Transverse colon (tissue), 4 donors: ENCODE measurements around the gene CD79B. TPM values are rescaled to one million over a fixed set of nuclear protein-coding genes. Genes with fewer than 3 reads are reported as not detected.
A peak's percentile ranks its signal among the peaks of the same experiment; 100 is the strongest.
"Not testable (repeated sequence)": the region's sequence is repeated elsewhere in the genome, so short reads cannot be mapped to it uniquely, and the experiment has no call there.

Source experiments
- DNase-seq: peaks from one replicate; pipeline ENCODE4 v3.0.0-alpha.2; 2019
- H3K27ac ChIP-seq, 4 donors: fragments of 200-600 bp; sonication (generic); 2 replicates each; pipeline ENCODE4 v1.5.1; 2016 to 2018; ENCODE audit warnings: inconsistent platforms in 4 of 4
- H3K27me3 ChIP-seq: fragments of 200-600 bp; sonication (generic); 2 replicates; pipeline ENCODE4 v1.5.1; 2017; ENCODE audit warnings: inconsistent platforms
- H3K36me3 ChIP-seq, 4 donors: fragments of 200-600 bp; sonication (generic); 2 replicates each; pipeline ENCODE4 v1.5.1; 2017 to 2019; ENCODE audit warnings: inconsistent platforms in 4 of 4
- H3K4me1 ChIP-seq, 4 donors: fragments of 200-600 bp; sonication (generic); 2 replicates each; pipeline ENCODE4 v1.5.1; 2017 to 2020; ENCODE audit warnings: inconsistent platforms in 4 of 4
- H3K4me3 ChIP-seq, 4 donors: fragments of 200-600 bp; sonication (generic); 1 replicate in 1 of 4; 2 replicates in 3 of 4; pipeline versions ENCODE4 v1.5.1 to v1.6.1; 2017 to 2019; ENCODE audit warnings: inconsistent platforms in 4 of 4
- H3K9me3 ChIP-seq, 2 donors: fragments of 200-600 bp; sonication (generic); 2 replicates each; pipeline ENCODE4 v1.5.1; 2017 to 2019; ENCODE audit warnings: inconsistent platforms in 2 of 2
- EP300 ChIP-seq: sonication (generic); formaldehyde crosslinking; IDR thresholded peaks from one replicate; pipeline ENCODE4 v1.6.1; 2017; ENCODE audit warnings: antibody characterized with exemption, low read depth
- POLR2A ChIP-seq: fragments of 450-650 bp; IDR thresholded peaks from one replicate; pipeline ENCODE4 v1.6.1; 2016; ENCODE audit warnings: antibody characterized with exemption, mild to moderate bottlenecking, moderate library complexity
- POLR2AphosphoS5 ChIP-seq, 3 donors: sonication (generic); formaldehyde crosslinking; IDR thresholded peaks; one replicate each; pipeline ENCODE4 v1.6.1; 2016; ENCODE audit warnings: antibody characterized with exemption in 3 of 3
- WGBS, 2 donors: methylation state at CpG; one replicate each; pipeline ENCODE4 v1.1.5; 2018; ENCODE audit warnings: low coverage in 1 of 2; 5-methylcytosine and 5-hydroxymethylcytosine counted together
- in situ Hi-C, 4 donors: fragments of 200-750 bp; cut with MboI; loops; one replicate each; pipeline versions ENCODE4 v1.15.0 to v1.15.1; 2017; ENCODE audit warnings: low sequenced_read_pairs in 3 of 4, low pct_ligation_motif_present in 1 of 4, low pct_unique_long_range_greater_than_20kb in 1 of 4
- intact Hi-C: fragments of 100-400 bp; cut with DNase I; formaldehyde crosslinking; loops from one replicate; pipeline ENCODE4 v1.15.1; 2023; ENCODE audit warnings: low total_unique reads
- total RNA-seq, 4 donors: library from RNA; depleted of rRNA; stranded (reverse); fragments of >200 nt; gene quantifications; one replicate each; pipeline ENCODE4 v1.1.0, GENCODE V29; 2016
- TF ChIP-seq, protein P1 (sequence below), 5 experiments: fragments of 200-600 bp in 3 of 5; fragments of 450-650 bp in 2 of 5; sonication (generic) in 3 of 5; IDR thresholded peaks; 1 replicate in 2 of 5; 2 replicates in 3 of 5; pipeline ENCODE4 v1.5.1; 2016 to 2017; ENCODE audit warnings: antibody characterized with exemption in 5 of 5, inconsistent platforms in 3 of 5, mild to moderate bottlenecking in 2 of 5, moderate library complexity in 1 of 5

The CD79B gene
- total RNA-seq, 4 donors from 2014 or later, result 0.68 to 38.9 (median 20.0) TPM; not detected in 1

DNA sequence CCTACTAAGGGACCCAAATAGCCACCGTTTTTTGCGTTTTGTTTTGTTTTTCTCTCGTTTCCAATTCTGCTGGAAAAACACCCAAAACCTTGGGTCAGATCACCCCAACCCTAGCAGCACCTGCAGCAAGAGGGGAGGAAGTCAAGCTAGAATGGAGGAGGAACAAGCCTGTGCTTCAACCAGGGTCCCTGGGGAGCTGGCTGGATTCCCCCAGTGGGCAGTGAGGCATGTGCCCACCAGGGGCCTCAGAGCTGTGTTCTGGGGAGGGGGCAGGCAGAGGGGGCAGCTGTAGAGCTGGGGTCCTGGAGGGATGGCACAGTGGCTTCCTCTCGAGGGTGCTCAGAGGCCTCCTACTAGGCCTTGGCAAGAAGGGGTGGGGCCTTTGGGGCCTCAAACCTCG, 6.5 kb downstream of the CD79B start:
- no peak overlapping the region for H3K4me3 ChIP-seq
- H3K27me3 ChIP-seq, result no peaks in the 10 kb centered on the region
- H3K4me1 ChIP-seq, result peaks cover 0 to under 1% (median 0%) of the 10 kb centered on the region in 4 donors
- WGBS, 2 donors, result 72 to 95% methylated on average over 3 to 5 of the region's 5 CpGs
- intact Hi-C loops, result loop anchor here (10.0 kb wide), 1 partner anchor 99 kb away; the partner anchor contains the start of gene ICAM2
- no peak for TF ChIP-seq POLR2A
- TF ChIP-seq, protein P1, sequence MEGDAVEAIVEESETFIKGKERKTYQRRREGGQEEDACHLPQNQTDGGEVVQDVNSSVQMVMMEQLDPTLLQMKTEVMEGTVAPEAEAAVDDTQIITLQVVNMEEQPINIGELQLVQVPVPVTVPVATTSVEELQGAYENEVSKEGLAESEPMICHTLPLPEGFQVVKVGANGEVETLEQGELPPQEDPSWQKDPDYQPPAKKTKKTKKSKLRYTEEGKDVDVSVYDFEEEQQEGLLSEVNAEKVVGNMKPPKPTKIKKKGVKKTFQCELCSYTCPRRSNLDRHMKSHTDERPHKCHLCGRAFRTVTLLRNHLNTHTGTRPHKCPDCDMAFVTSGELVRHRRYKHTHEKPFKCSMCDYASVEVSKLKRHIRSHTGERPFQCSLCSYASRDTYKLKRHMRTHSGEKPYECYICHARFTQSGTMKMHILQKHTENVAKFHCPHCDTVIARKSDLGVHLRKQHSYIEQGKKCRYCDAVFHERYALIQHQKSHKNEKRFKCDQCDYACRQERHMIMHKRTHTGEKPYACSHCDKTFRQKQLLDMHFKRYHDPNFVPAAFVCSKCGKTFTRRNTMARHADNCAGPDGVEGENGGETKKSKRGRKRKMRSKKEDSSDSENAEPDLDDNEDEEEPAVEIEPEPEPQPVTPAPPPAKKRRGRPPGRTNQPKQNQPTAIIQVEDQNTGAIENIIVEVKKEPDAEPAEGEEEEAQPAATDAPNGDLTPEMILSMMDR (IDR thresholded peaks at IDR 0.05), result no peak
- no peak for TF ChIP-seq POLR2AphosphoS5 (IDR thresholded peaks at IDR 0.05)
- no peak for TF ChIP-seq EP300
- H3K36me3 ChIP-seq, result no peaks in the 10 kb centered on the region
- in situ Hi-C loops, result loop anchor here in 1 of 4 donors (10.0 kb wide), 1 partner anchor 99 kb away; the partner anchor contains the start of gene ICAM2
- no peaks in the 10 kb centered on the region for H3K9me3 ChIP-seq
- H3K27ac ChIP-seq, result no peak overlapping the region
- DNase-seq, result no peak

DNA sequence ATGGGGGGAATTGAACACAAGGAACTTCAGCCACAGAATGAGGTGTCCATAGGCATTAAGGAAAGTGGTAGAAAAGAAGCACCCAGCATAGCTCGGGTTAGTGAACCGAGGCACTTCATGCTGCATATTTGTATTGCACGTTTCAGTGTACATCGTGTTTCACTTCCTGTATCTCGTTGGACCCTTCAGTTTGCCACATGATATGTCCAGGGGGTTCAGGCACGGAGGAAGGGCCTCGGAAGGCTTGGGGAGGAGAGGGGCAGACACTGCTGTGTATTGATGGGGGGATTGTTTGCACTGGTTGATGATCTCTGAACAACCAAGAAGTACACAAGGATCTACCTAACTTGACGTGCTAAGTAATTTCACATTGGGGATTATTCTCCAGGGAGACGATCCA, 9.7 kb downstream of the CD79B start:
- H3K27me3 ChIP-seq, H3K9me3 ChIP-seq, DNase-seq, H3K36me3 ChIP-seq, H3K27ac ChIP-seq, H3K4me3 ChIP-seq, H3K4me1 ChIP-seq: not testable (repeated sequence)
- intact Hi-C loops (loop anchor here (10.0 kb wide), 1 partner anchor 102 kb away; the partner anchor contains the start of gene ICAM2), in situ Hi-C loops (loop anchor here in 3 of 4 donors (10.0 to 25.0 kb wide), 4 partner anchors 90 to 365 kb away; partner anchors contain the start of genes ICAM2 (in 2 of the 3) and ERN1 (in 1 of the 3))
- WGBS, 2 donors, result 64 to 73% methylated on average over 2 to 9 of the region's 9 CpGs

DNA sequence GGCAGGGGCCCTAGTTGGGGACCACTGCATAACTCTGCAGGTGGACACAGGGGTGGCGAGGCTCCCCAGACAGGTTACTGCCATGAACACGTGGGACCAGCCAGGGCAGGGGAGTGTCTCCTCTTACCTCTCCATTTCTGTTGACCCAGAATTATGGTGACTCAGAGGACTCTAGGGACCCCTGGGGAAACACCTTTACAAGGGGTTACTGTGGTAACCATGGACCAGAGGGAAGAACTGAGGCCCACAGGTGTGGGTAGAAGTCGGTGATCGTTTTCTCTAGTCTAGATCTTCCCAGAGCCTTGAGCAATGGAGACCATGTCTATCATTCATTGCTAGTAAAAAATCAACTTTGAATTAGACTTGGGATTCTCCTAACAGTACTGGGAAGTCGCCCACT, 11.4 kb downstream of the CD79B start:
- 75 to 76% methylated on average over 2 to 5 of the region's 5 CpGs for WGBS, 2 donors
- H3K36me3 ChIP-seq, H3K9me3 ChIP-seq, H3K4me3 ChIP-seq, DNase-seq, H3K27me3 ChIP-seq, H3K4me1 ChIP-seq, H3K27ac ChIP-seq: not testable (repeated sequence)
- intact Hi-C loops (loop anchor here (10.0 kb wide), 1 partner anchor 104 kb away; the partner anchor contains the start of gene ICAM2), in situ Hi-C loops (loop anchor here in 3 of 4 donors (10.0 to 25.0 kb wide), 4 partner anchors 92 to 367 kb away; partner anchors contain the start of genes ICAM2 (in 2 of the 3) and ERN1 (in 1 of the 3))

DNA sequence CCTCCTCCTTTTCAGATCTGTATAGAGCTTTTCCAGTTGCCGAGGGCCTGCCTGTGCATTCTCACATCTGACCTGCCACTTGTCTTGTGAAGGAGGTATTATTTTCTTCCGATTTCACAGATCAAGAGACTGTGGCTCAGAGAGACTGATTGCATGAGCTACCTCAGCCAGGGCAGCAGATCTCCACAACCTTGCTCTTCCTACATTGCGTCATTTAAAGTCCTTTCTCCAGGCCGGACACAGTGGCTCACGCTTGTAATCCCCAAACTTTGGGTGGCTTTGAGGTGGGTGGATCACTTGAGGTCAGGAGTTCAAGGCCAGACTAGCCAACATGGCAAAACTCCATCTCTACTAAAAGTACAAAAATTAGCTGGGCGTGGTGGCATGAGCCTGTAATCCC, 12.1 kb downstream of the CD79B start:
- not testable (repeated sequence) for DNase-seq, H3K4me3 ChIP-seq, H3K9me3 ChIP-seq, H3K27me3 ChIP-seq, H3K27ac ChIP-seq, H3K36me3 ChIP-seq, H3K4me1 ChIP-seq
- in situ Hi-C loops, result loop anchor here in 3 of 4 donors (10.0 to 25.0 kb wide), 4 partner anchors 92 to 367 kb away; partner anchors contain the start of genes ICAM2 (in 2 of the 3) and ERN1 (in 1 of the 3)
- intact Hi-C loops, result loop anchor here (10.0 kb wide), 1 partner anchor 105 kb away; the partner anchor contains the start of gene ICAM2
- 76 to 83% methylated on average over 2 to 6 of the region's 6 CpGs for WGBS, 2 donors

DNA sequence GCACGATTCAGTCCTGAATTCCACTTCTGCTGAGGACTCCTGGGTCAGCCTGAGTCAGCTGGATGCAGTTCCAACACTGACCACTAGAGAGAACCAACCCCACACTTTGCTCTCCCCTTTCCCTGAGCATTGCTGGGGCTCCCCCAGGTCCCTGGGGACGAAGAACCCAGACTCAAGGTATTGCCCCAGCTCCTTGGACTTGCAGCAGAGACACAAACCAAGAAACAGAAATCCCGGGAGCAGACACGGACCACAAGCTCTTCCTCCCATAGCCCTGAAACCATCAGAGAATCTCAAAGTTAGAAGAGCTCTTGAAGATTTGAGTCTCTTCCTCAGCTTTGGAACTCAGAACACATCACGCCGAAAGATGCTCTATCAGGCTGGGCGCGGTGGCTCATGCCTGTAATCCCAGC, 12.8 kb downstream of the CD79B start:
- no peaks in the 10 kb centered on the region for H3K36me3 ChIP-seq
- no peaks in the 10 kb centered on the region for H3K9me3 ChIP-seq
- H3K27ac ChIP-seq, result no peak overlapping the region
- intact Hi-C loops, result loop anchor here (10.0 kb wide), 1 partner anchor 365 kb away; no protein-coding TSS in a partner anchor
- TF ChIP-seq POLR2AphosphoS5 (IDR thresholded peaks at IDR 0.05), result no peak
- no peak for TF ChIP-seq POLR2A
- TF ChIP-seq EP300, result no peak
- TF ChIP-seq, protein P1 (IDR thresholded peaks at IDR 0.05), result peak; percentile 94 to 98 (median 95)
- H3K27me3 ChIP-seq, result no peaks in the 10 kb centered on the region
- peak; percentile 69 for DNase-seq
- no peaks in the 10 kb centered on the region for H3K4me1 ChIP-seq
- in situ Hi-C loops, result loop anchor here in 3 of 4 donors (10.0 to 25.0 kb wide), 5 partner anchors 93 to 368 kb away; partner anchors contain the start of genes ERN1 (in 3 of the 3) and ICAM2 (in 2 of the 3)
- H3K4me3 ChIP-seq, result no peak overlapping the region
- WGBS, 2 donors, result 45% methylated on average over 8 of the region's 8 CpGs; no CpG with 5 or more reads in 1 of the 2 donors

DNA sequence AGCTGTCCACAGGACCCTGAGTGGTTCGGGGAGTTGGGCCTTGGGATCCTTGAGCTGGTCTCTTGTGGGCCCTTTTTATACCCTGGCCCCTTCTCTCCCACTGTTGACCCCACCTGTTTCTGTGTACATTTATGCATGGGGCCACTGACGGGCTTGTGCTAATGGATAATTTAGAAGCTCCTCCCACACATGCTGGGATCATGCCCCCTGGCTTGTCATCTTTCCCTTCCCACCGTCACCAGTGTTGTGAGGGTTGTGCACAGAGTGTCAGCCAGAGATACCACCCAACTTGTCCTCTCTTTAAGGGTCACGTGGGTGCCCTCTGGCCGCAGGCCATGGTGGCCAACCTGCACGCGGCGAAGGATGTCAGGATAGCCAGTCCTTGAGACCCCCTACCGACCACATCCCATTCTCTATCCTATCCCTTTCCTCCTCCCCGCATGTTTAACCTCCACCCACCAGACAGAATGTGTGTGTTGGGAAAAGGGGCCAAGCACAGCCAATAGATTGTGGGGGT, 13.3 kb downstream of the CD79B start, which contains the start of gene GH1:
Gene GH1, minus strand, starts transcription at position 51 of the 517 bp plus-strand sequence. CDS start 63 bp downstream, outside the sequence.
- intact Hi-C loops (loop anchor here (10.0 kb wide), 1 partner anchor 366 kb away; no protein-coding TSS in a partner anchor), in situ Hi-C loops (loop anchor here in 3 of 4 donors (10.0 to 25.0 kb wide), 5 partner anchors 93 to 368 kb away; partner anchors contain the start of genes ERN1 (in 3 of the 3) and ICAM2 (in 2 of the 3))
- H3K27me3 ChIP-seq, H3K4me3 ChIP-seq, H3K4me1 ChIP-seq, H3K27ac ChIP-seq, H3K36me3 ChIP-seq, DNase-seq, H3K9me3 ChIP-seq: not testable (repeated sequence)
- 60% methylated on average over 10 of the region's 10 CpGs; no CpG with 5 or more reads in 1 of the 2 donors for WGBS, 2 donors
